ENCODE data around the gene TMEM25. TPM values are rescaled to one million over a fixed set of nuclear protein-coding genes. Genes with fewer than 3 reads are reported as not detected.

Gene TMEM25
- total and polyA plus RNA-seq, 2 of the 13 experiments (the other 11 are each of a cell fraction or from before 2014, with no cell fraction given), result 7.5 to 17.2 TPM

- TF ChIP-seq ZNF17 (CRISPR knock-in tag; IDR thresholded peaks at IDR 0.05), result 0 out of 2 replicates have a peak, but pooled peaks have one; percentile 61
- TF ChIP-seq ZNF530 (CRISPR knock-in tag; IDR thresholded peaks at IDR 0.05; ENCODE audit: low read depth), result no peak
- TF ChIP-seq, protein P1, sequence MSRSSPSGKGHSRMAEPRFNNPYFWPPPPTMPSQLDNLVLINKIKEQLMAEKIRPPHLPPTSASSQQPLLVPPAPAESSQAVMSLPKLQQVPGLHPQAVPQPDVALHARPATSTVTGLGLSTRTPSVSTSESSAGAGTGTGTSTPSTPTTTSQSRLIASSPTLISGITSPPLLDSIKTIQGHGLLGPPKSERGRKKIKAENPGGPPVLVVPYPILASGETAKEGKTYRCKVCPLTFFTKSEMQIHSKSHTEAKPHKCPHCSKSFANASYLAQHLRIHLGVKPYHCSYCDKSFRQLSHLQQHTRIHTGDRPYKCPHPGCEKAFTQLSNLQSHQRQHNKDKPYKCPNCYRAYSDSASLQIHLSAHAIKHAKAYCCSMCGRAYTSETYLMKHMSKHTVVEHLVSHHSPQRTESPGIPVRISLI (CRISPR knock-in tag; IDR thresholded peaks at IDR 0.05; ENCODE audit: borderline replicate concordance), result no peak
- 0 out of 2 replicates have a peak, but pooled peaks have one; percentile 48 for TF ChIP-seq ZNF570 (CRISPR knock-in tag; IDR thresholded peaks at IDR 0.05; ENCODE audit: borderline replicate concordance)
- peak; percentile 91; the same call in 1 of the 2 replicates for TF ChIP-seq TERF1 (CRISPR knock-in tag; IDR thresholded peaks at IDR 0.05)
- peak; percentile 85 for TF ChIP-seq RNF2 (conservative IDR thresholded peaks at IDR 0.05; ENCODE audit: low read depth)
- TF ChIP-seq, protein P2, sequence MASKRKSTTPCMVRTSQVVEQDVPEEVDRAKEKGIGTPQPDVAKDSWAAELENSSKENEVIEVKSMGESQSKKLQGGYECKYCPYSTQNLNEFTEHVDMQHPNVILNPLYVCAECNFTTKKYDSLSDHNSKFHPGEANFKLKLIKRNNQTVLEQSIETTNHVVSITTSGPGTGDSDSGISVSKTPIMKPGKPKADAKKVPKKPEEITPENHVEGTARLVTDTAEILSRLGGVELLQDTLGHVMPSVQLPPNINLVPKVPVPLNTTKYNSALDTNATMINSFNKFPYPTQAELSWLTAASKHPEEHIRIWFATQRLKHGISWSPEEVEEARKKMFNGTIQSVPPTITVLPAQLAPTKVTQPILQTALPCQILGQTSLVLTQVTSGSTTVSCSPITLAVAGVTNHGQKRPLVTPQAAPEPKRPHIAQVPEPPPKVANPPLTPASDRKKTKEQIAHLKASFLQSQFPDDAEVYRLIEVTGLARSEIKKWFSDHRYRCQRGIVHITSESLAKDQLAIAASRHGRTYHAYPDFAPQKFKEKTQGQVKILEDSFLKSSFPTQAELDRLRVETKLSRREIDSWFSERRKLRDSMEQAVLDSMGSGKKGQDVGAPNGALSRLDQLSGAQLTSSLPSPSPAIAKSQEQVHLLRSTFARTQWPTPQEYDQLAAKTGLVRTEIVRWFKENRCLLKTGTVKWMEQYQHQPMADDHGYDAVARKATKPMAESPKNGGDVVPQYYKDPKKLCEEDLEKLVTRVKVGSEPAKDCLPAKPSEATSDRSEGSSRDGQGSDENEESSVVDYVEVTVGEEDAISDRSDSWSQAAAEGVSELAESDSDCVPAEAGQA (IDR thresholded peaks at IDR 0.05; ENCODE audit: low read depth), result no peak; the same call in 1 of the 2 replicates
- TF ChIP-seq, protein P2 (CRISPR knock-in tag; IDR thresholded peaks at IDR 0.05; ENCODE audit: borderline replicate concordance), result peak; percentile 66
- no peak for TF ChIP-seq MTF1 (CRISPR knock-in tag; IDR thresholded peaks at IDR 0.05)
- no peak for TF ChIP-seq MEF2D (CRISPR knock-in tag; IDR thresholded peaks at IDR 0.05)
- no peak for TF ChIP-seq DMTF1 (CRISPR knock-in tag; IDR thresholded peaks at IDR 0.05)
- no peak; the same call in 1 of the 2 replicates for TF ChIP-seq ZNF841 (CRISPR knock-in tag; IDR thresholded peaks at IDR 0.05; ENCODE audit: borderline replicate concordance)
- peak; percentile 35 for TF ChIP-seq ZBTB43 (CRISPR knock-in tag; conservative IDR thresholded peaks at IDR 0.05)
- peak; percentile 37; the same call in 1 of the 2 replicates for TF ChIP-seq ZMYM4 (CRISPR knock-in tag; IDR thresholded peaks at IDR 0.05)
Measured at GRCh38 chr11:118530683-118531596, at the start of gene TMEM25 (continued).

All from HepG2 (cell line).